ENCODE measurements around the gene ANKRD40CL.

Gene ANKRD40CL

GRCh38 chr17:50768346-50768761 lies 1.0 kb upstream of the ANKRD40CL start:
- no peak for FAIRE-seq
- no peak for DNase-seq (ENCODE audit: insufficient read length, low spot score)
- TF ChIP-seq, protein P1, sequence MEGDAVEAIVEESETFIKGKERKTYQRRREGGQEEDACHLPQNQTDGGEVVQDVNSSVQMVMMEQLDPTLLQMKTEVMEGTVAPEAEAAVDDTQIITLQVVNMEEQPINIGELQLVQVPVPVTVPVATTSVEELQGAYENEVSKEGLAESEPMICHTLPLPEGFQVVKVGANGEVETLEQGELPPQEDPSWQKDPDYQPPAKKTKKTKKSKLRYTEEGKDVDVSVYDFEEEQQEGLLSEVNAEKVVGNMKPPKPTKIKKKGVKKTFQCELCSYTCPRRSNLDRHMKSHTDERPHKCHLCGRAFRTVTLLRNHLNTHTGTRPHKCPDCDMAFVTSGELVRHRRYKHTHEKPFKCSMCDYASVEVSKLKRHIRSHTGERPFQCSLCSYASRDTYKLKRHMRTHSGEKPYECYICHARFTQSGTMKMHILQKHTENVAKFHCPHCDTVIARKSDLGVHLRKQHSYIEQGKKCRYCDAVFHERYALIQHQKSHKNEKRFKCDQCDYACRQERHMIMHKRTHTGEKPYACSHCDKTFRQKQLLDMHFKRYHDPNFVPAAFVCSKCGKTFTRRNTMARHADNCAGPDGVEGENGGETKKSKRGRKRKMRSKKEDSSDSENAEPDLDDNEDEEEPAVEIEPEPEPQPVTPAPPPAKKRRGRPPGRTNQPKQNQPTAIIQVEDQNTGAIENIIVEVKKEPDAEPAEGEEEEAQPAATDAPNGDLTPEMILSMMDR (IDR thresholded peaks at IDR 0.05; ENCODE audit: insufficient read depth, missing control alignments): no peak

- DNase-seq (ENCODE audit: insufficient read length, low spot score): no peak
- no peak for FAIRE-seq
- TF ChIP-seq, protein P1 (IDR thresholded peaks at IDR 0.05; ENCODE audit: insufficient read depth, missing control alignments): no peak
Observed at GRCh38 chr17:50767030-50767429, 288 bp downstream of the ANKRD40CL start.

DNA sequence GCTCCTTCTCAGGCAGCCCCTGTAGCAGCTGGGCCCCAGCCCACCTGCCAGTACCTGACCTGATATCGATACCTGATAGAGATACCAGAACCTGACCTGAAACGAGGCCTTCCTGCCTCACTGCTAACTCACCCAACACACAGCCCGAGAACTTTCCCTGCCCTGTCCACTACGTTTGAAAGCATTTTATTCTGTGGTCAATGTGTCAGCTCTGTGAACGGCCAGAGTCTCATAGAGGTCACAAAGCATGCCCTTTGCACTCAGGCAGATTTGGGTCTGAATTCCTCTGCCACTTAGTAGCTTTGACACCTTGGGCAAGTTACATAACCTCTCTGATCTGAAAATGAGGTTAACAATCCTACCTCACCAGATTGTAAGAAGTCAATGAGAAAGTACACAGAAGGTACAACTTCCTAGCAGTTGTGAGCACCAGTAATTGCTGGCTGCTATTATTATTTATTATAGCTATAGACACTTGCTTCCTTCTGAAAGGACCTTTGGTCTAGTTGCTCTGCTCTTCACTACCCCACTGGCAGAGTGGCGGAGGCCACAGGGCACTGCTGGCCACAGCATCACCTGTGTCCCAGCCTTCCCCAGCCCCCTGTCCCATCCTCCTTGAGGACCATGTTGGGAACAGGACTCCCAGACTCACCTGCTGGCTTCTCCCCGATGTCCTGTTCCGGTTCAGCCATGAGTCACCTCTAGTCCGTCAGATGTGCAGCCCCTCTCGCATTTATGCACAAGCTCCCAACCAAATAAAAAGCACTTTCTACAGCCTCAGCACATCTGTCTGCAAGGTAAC lies 895 bp downstream of the ANKRD40CL start:
- TF ChIP-seq, protein P1 (IDR thresholded peaks at IDR 0.05; ENCODE audit: insufficient read depth, missing control alignments): no peak
- DNase-seq (ENCODE audit: insufficient read length, low spot score): no peak
- FAIRE-seq: no peak

GRCh38 chr17:50765454-50766221 lies 1.7 kb downstream of the ANKRD40CL start:
- FAIRE-seq: no peak
- TF ChIP-seq, protein P1 (IDR thresholded peaks at IDR 0.05; ENCODE audit: insufficient read depth, missing control alignments): no peak
- no peak for DNase-seq (ENCODE audit: insufficient read length, low spot score)

DNA sequence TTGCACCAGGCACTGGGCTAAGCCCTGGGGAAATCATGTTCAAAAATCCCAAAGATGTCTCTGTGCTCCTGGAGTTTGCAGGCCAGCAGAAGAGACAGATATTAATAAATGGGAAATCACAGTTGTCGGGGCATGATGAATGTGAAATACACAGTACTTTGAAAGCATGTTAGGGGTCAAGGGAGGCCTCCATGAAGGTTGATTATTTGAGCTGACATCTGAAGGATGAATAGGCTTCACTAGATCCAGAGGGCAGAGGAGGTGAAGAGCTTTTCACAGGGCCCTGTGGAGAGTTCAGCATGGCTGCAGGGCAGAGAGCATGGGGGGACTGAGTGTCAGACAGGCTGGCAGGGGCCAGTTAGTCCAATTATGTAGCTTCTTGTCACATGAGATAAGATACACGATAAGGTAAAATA lies 2.6 kb downstream of the ANKRD40CL start:
- FAIRE-seq: no peak
- TF ChIP-seq, protein P1 (IDR thresholded peaks at IDR 0.05; ENCODE audit: insufficient read depth, missing control alignments): no peak

DNA sequence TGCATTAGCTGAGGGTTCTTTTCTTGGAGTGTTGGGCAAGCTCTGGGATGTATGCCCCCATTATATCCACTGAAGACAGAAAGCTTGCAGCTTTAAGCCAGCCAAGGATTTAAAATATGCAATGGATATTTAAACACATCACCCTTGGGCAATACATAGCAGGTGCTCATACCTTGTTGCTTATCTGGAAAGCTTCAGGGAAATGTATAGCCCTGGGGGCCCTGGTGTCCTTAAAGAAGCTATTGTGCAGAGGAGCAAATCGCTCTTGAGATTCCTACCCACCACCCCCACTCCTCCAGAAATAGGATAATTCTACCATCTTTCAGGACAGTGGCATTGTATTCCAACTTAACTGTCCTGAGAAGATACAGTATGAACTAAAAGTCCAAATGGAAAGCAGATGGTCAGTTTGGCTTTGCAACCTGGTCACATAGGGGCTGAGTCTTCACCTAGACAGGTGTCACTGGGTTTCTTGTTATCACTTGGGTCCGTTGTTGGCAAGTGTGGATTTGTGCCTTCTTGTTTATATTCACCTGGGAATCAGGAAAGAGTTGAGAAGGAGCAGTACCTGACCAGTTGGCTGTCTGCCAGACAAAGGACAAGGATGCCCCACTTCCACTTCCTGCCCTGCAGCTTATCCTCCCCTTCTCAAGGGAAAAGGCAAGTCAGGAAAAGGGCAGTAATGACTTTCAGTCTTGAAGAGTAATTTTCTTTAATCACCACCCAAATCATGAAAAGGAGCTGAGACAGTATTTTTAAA lies 3.4 kb downstream of the ANKRD40CL start:
- FAIRE-seq: no peak
- TF ChIP-seq, protein P1 (IDR thresholded peaks at IDR 0.05; ENCODE audit: insufficient read depth, missing control alignments): no peak
- no peak for DNase-seq (ENCODE audit: insufficient read length, low spot score)

More for the DNA sequence above, 2.6 kb downstream of the ANKRD40CL start:
- DNase-seq (ENCODE audit: insufficient read length, low spot score): no peak
